Measurements from ENCODE around the gene TXNDC12.

Gene TXNDC12

GRCh38 chr1:51978099-51978498 is 76.9 kb downstream of the TXNDC12 start:
- no peaks in the 10 kb centered on the region for H3K79me2 ChIP-seq (ENCODE audit: insufficient read depth, low read length)
- no peaks in the 10 kb centered on the region for H3K9me3 ChIP-seq (ENCODE audit: insufficient read depth, low read length)
- H2AFZ ChIP-seq (ENCODE audit: low read depth, low read length, severe bottlenecking): no peak overlapping the region
- no peaks in the 10 kb centered on the region for H3K27me3 ChIP-seq (ENCODE audit: low read length)
- no peaks in the 10 kb centered on the region for H3K9me2 ChIP-seq (replicated peaks; ENCODE audit: insufficient read depth, low read length)
- no peak overlapping the region for H3K4me2 ChIP-seq (ENCODE audit: low read depth, low read length, poor library complexity, severe bottlenecking)
- no peak overlapping the region for H3K9ac ChIP-seq (ENCODE audit: low read length)
- H3K4me3 ChIP-seq (ENCODE audit: insufficient read depth, low read length, poor library complexity, severe bottlenecking): no peak overlapping the region
- no peaks in the 10 kb centered on the region for H3F3A ChIP-seq (ENCODE audit: insufficient read depth)
- no peaks in the 10 kb centered on the region for H4K20me1 ChIP-seq (ENCODE audit: low read depth, low read length)
- no peak overlapping the region for H3K27ac ChIP-seq (ENCODE audit: low read depth, low read length)
- TF ChIP-seq EZH2phosphoT487 (conservative IDR thresholded peaks at IDR 0.05; ENCODE audit: low read length) (no peak), CTCF (IDR thresholded peaks at IDR 0.05; ENCODE audit: insufficient read depth, low read length, poor library complexity, severe bottlenecking) (no peak)
- H3K36me3 ChIP-seq (ENCODE audit: low read length): no peaks in the 10 kb centered on the region

GRCh38 chr1:51976846-51977602 is 78.0 kb downstream of the TXNDC12 start:
- TF ChIP-seq CTCF (IDR thresholded peaks at IDR 0.05; ENCODE audit: insufficient read depth, low read length, poor library complexity, severe bottlenecking) (no peak), EZH2phosphoT487 (conservative IDR thresholded peaks at IDR 0.05; ENCODE audit: low read length) (no peak)
- H4K20me1 ChIP-seq (ENCODE audit: low read depth, low read length): no peaks in the 10 kb centered on the region
- no peak overlapping the region for H2AFZ ChIP-seq (ENCODE audit: low read depth, low read length, severe bottlenecking)
- H3K4me3 ChIP-seq (ENCODE audit: insufficient read depth, low read length, poor library complexity, severe bottlenecking): no peak overlapping the region
- no peaks in the 10 kb centered on the region for H3K36me3 ChIP-seq (ENCODE audit: low read length)
- no peaks in the 10 kb centered on the region for H3K27me3 ChIP-seq (ENCODE audit: low read length)
- no peak overlapping the region for H3K4me2 ChIP-seq (ENCODE audit: low read depth, low read length, poor library complexity, severe bottlenecking)
- H3K9me3 ChIP-seq (ENCODE audit: insufficient read depth, low read length): no peaks in the 10 kb centered on the region
- H3K9ac ChIP-seq (ENCODE audit: low read length): no peak overlapping the region
- H3K27ac ChIP-seq (ENCODE audit: low read depth, low read length): no peak overlapping the region
- no peaks in the 10 kb centered on the region for H3K9me2 ChIP-seq (replicated peaks; ENCODE audit: insufficient read depth, low read length)
- H3F3A ChIP-seq (ENCODE audit: insufficient read depth): no peaks in the 10 kb centered on the region
- H3K79me2 ChIP-seq (ENCODE audit: insufficient read depth, low read length): no peaks in the 10 kb centered on the region

- H3K27ac ChIP-seq (ENCODE audit: low read depth, low read length): no peak overlapping the region
- no peak overlapping the region for H3K9ac ChIP-seq (ENCODE audit: low read length)
- no peaks in the 10 kb centered on the region for H3K9me2 ChIP-seq (replicated peaks; ENCODE audit: insufficient read depth, low read length)
- H3K36me3 ChIP-seq (ENCODE audit: low read length): no peaks in the 10 kb centered on the region
- no peak overlapping the region for H3K4me3 ChIP-seq (ENCODE audit: insufficient read depth, low read length, poor library complexity, severe bottlenecking)
- no peaks in the 10 kb centered on the region for H4K20me1 ChIP-seq (ENCODE audit: low read depth, low read length)
- no peaks in the 10 kb centered on the region for H3F3A ChIP-seq (ENCODE audit: insufficient read depth)
- H2AFZ ChIP-seq (ENCODE audit: low read depth, low read length, severe bottlenecking): no peak overlapping the region
- H3K27me3 ChIP-seq (ENCODE audit: low read length): no peaks in the 10 kb centered on the region
- no peaks in the 10 kb centered on the region for H3K79me2 ChIP-seq (ENCODE audit: insufficient read depth, low read length)
- TF ChIP-seq CTCF (IDR thresholded peaks at IDR 0.05; ENCODE audit: insufficient read depth, low read length, poor library complexity, severe bottlenecking) (no peak), EZH2phosphoT487 (conservative IDR thresholded peaks at IDR 0.05; ENCODE audit: low read length) (no peak)
- H3K9me3 ChIP-seq (ENCODE audit: insufficient read depth, low read length): no peaks in the 10 kb centered on the region
- H3K4me2 ChIP-seq (ENCODE audit: low read depth, low read length, poor library complexity, severe bottlenecking): no peak overlapping the region
Measured at GRCh38 chr1:51973587-51974474, 81.2 kb downstream of the TXNDC12 start.
